GM12865 (cell line): ENCODE data around the gene ZNF142.
A peak's percentile ranks its signal among the peaks of the same experiment; 100 is the strongest.

Experiments used
- DNase-seq: peaks from one replicate; pipeline ENCODE4 v3.0.0; 2010; ENCODE audit warnings: low read depth
- H3K4me3 ChIP-seq: 2 replicates; pipeline ENCODE4 v1.5.1; 2011; ENCODE audit warnings: mild to moderate bottlenecking, low read depth, low read length, control low read depth
- TF ChIP-seq, protein P1 (sequence below): IDR thresholded peaks from 2 replicates; pipeline ENCODE4 v1.5.1; 2011; ENCODE audit warnings: low read length, control low read depth, low read depth, inconsistent platforms; ENCODE audit not compliant: insufficient read depth; ENCODE audit errors: missing control alignments

Gene ZNF142

GRCh38 chr2:218671097-218671653, 11.8 kb upstream of the ZNF142 start:
- no peak for DNase-seq
- peak overlapping the region; percentile 91 for H3K4me3 ChIP-seq
- TF ChIP-seq, protein P1, sequence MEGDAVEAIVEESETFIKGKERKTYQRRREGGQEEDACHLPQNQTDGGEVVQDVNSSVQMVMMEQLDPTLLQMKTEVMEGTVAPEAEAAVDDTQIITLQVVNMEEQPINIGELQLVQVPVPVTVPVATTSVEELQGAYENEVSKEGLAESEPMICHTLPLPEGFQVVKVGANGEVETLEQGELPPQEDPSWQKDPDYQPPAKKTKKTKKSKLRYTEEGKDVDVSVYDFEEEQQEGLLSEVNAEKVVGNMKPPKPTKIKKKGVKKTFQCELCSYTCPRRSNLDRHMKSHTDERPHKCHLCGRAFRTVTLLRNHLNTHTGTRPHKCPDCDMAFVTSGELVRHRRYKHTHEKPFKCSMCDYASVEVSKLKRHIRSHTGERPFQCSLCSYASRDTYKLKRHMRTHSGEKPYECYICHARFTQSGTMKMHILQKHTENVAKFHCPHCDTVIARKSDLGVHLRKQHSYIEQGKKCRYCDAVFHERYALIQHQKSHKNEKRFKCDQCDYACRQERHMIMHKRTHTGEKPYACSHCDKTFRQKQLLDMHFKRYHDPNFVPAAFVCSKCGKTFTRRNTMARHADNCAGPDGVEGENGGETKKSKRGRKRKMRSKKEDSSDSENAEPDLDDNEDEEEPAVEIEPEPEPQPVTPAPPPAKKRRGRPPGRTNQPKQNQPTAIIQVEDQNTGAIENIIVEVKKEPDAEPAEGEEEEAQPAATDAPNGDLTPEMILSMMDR = no peak

GRCh38 chr2:218664653-218665052, 5.2 kb upstream of the ZNF142 start:
- TF ChIP-seq, protein P1 = no peak
- H3K4me3 ChIP-seq = no peak overlapping the region
- no peak for DNase-seq

GRCh38 chr2:218663901-218664300, 4.5 kb upstream of the ZNF142 start:
- TF ChIP-seq, protein P1 = no peak
- H3K4me3 ChIP-seq = no peak overlapping the region
- no peak for DNase-seq

- H3K4me3 ChIP-seq = no peak overlapping the region
- no peak for DNase-seq
- TF ChIP-seq, protein P1 = no peak
These were observed 3.4 kb upstream of the ZNF142 start for GRCh38 chr2:218662827-218663226.

- H3K4me3 ChIP-seq = no peak overlapping the region
- TF ChIP-seq, protein P1 = no peak
- no peak for DNase-seq
These were observed 3.0 kb upstream of the ZNF142 start for GRCh38 chr2:218662377-218662776.

GRCh38 chr2:218659988-218660358, 550 bp upstream of the ZNF142 start:
- DNase-seq = no peak
- TF ChIP-seq, protein P1 = no peak
- peak overlapping the region; percentile 84 for H3K4me3 ChIP-seq

GRCh38 chr2:218658671-218659257, 659 bp downstream of the ZNF142 start:
- TF ChIP-seq, protein P1 = peak; percentile 51
- DNase-seq = peak; percentile 76
- peak overlapping the region; percentile 84 for H3K4me3 ChIP-seq
